GM19025 (cell line): ENCODE measurements around the gene HIF1A.
"Not testable (repeated sequence)": the region's sequence is repeated elsewhere in the genome, so short reads cannot be mapped to it uniquely, and the experiment has no call there.

Experiments used
- ATAC-seq: cut with Tn5 transposase; IDR thresholded peaks from one replicate; pipeline ENCODE4 v1.9.1; 2021; ENCODE audit warnings: mild to moderate bottlenecking, low read depth, moderate library complexity; ENCODE audit not compliant: unreplicated experiment

HIF1A gene

GRCh38 chr14:61694830-61695694, at the start of gene HIF1A:
Gene HIF1A (plus strand): TSS chr14:61695513. CDS start chr14:61695805, 292 bp downstream.
- ATAC-seq: peak; percentile 94

- ATAC-seq: no peak
Measured at GRCh38 chr14:61646366-61647116, 48.8 kb upstream of the HIF1A start.

DNA sequence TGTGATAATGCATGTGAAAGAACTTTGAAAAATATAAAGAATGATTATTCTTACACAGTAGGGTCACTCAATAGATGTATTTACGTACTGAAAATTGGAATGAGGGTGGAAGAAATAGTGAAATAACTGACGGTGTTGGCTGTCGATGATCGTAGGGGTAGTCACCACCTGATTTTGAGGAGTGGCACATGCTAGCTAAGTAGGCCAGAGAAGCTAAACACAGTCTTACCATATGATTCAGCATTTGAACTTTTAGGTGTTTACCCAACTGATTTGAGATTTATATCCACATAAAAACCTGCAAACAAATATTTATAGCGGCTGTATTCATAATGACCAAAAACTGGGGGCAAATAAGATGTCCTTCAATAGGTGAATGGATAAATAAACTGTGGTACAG, 47.6 kb upstream of the HIF1A start:
- ATAC-seq: no peak

GRCh38 chr14:61648377-61648776, 46.9 kb upstream of the HIF1A start:
- ATAC-seq: no peak

GRCh38 chr14:61649283-61649682, 46.0 kb upstream of the HIF1A start:
- no peak for ATAC-seq

DNA sequence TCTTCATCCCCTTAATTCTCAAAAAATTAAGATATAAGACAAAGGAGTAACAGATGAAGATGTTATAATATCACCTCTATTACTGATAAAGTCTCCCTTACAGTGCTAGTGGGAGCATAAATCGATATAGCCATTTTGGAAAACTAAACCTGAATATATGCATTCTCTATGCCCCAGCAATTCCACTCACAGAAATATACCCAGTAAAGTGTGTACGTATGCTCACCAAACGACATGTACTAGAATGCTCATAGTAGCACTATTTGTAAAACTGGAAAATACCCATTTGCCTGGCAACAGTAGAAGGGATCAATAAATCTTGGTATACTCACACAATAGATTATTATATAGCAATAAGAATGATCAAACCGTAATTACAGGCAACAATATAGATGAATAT, 44.0 kb upstream of the HIF1A start:
- no peak for ATAC-seq

GRCh38 chr14:61652526-61653262, 42.6 kb upstream of the HIF1A start:
- ATAC-seq: peak; percentile 69

GRCh38 chr14:61653507-61653906, 41.8 kb upstream of the HIF1A start:
- no peak for ATAC-seq

- no peak for ATAC-seq
Measured at GRCh38 chr14:61654026-61654425, 41.3 kb upstream of the HIF1A start.

DNA sequence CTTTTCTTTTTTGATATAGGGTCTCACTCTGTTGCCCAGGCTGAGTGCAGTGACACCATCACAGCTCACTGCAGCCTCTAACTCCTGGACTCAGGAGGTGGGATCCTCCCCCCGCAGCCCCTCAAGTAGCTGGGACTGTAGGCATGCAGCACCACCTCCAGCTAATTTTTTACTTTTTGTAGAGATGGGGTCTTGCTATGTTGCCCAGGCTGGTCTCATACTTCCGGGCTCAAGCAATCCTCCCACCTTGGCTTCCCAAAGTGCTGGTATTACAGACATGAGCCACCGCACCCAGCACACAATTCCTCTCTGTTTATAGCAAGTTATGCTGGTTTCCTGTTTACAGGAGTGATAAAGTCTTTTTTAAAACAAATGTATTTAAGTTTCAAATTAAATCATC, 39.5 kb upstream of the HIF1A start:
- no peak for ATAC-seq

GRCh38 chr14:61656341-61656740, 39.0 kb upstream of the HIF1A start:
- no peak for ATAC-seq

- not testable (repeated sequence) for ATAC-seq
Measured at GRCh38 chr14:61658111-61658510, 37.2 kb upstream of the HIF1A start.

- no peak for ATAC-seq
Measured at GRCh38 chr14:61659582-61659981, 35.7 kb upstream of the HIF1A start.

GRCh38 chr14:61661471-61662400, 33.6 kb upstream of the HIF1A start:
- ATAC-seq: peak; percentile 24

DNA sequence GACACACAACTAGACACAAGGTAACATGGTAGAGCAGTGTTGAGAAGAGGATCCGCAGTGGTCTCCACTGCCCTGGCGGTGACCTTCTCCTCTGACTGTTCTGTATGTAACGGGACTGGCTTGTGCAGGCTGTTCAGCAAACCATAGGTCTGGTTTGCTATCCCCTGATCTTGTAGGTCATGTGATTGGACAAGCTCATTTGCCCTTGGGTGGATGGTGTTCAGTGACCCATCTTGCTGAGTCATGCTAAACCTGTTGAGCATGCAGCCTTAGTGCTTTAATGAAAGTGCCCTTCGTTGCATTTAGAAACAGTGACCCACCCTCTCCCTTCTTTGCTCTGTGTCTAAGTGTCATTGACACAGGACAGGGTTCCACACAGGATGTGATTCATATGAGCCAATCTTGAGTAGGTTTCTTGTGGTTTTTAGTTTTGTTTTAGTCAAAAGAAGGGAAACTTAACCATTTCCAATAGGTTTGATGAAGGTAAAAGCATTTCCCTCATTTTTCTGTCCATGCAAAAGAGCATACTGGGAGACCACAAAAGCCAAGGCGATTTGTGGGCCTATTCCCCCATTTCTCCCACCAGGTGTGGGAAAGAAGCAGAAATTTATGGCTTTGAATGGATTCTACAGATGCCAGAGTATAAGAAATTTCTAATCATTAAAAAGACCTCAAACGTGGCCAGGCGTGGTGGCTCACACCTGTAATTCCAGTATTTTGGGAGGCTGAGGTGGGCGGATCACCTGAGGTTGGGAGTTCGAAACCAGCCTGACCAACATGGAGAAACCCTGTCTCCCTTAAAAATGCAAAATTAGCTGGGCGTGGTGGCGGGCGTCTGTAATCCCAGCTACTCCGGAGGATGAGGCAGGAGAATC, 32.6 kb upstream of the HIF1A start:
- ATAC-seq: peak; percentile 74

DNA sequence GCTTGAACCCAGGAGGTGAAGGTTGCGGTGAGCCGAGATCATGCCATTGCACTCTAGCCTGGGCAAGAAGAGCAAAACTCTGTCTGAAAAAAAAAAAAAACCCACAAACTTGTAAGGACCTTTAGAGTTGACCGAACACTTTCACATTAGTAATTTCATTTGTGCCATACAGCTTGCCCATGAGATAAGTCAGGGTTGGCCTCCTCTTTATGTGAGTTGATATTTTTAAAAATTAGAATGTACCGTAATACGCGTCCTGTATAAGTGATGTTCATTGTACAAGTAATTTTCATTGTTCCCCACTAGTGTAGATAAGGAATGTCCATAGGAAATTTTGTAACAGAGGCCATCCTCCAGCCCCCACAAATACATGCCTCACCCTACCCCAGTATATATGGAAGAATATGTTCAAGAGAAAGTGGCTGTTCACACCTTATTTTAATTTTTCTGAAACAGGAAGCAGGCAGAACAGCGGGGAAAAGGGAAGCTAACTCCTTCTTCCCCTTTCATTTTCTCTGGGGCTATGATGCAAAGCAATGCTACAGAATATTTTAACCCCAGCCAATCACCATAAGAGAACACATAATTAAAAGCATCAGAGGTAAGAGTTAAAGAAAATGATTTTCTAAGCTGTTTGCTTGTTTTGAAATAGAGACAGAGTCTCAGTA, 31.9 kb upstream of the HIF1A start:
- ATAC-seq: no peak

DNA sequence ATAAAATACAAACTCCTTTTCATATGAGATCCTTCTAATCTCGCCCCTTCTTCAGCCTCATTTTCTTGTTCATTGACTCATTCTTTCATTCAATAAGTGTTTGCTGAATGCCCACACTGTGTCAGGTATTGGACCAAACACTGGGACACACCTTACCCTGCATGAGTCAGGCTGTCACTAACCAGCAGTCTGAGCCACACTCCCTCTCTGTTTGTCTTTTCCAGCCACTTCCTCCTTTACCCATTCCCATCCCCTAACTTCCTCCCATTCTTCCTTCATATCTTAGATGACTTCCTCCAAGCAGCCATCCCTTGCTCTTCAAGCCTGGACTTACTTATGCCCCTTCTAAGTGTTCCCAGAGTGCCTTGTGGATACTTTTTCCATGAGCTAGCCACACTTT, 27.0 kb upstream of the HIF1A start:
- no peak for ATAC-seq

DNA sequence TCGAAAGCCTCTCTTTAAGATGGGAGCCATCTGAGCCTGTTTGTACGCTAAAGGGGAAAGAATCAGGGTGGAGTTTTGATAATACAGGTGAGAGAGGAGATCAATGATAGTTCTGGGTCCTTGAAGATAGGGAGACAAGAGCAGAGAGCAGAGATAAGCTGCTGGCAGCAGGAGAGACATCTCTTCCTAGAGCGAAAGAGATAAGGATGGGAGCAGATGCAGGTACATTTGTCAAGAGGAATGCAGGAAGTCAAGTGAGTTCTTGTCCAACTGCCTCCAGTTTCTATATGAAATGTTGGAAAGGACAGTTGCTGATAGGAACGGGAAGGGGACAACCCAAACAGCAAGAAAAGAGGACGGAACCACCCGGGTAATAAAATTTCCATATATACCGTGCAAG, 24.7 kb upstream of the HIF1A start:
- ATAC-seq: no peak
